IMR-90 (cell line): ENCODE data around the gene FBXL7. TPM values are rescaled to one million over a fixed set of nuclear protein-coding genes. Genes with fewer than 3 reads are reported as not detected.

ENCODE experiments used
- ATAC-seq: fragments of 200-7000 bp; cut with Tn5 transposase; 2 replicates; pipeline ENCODE4 v1.9.1; 2020; ENCODE audit warnings: low read depth, mild to moderate bottlenecking, moderate library complexity
- BruUV-seq: library from RNA; stranded (reverse); fragments of 400-500 nt; replicated peaks from 2 replicates; lab custom pipeline; 2021; lab: Mats Ljungman, UMichigan
- CTCF ChIA-PET: fragments of 300-600 bp; formaldehyde crosslinking; extraction: SDS; loops from one replicate; lab custom pipeline; 2021; ENCODE audit warnings: antibody characterized with exemption; lab: Yijun Ruan, JAX
- POLR2A ChIA-PET: fragments of 300-600 bp; sonication (Branson Sonifier 250); formaldehyde crosslinking; loops from one replicate; lab custom pipeline; 2022; ENCODE audit warnings: antibody characterized with exemption; ENCODE audit not compliant: unreplicated experiment; lab: Charles Lee
- DNase-seq: peaks from one replicate; pipeline ENCODE4 v3.0.0; 2013
- H2AFZ ChIP-seq: replicated peaks from 2 replicates; pipeline ENCODE3; 2013; ENCODE audit warnings: low read length, mild to moderate bottlenecking; ENCODE audit not compliant: poor library complexity
- H2AK5ac ChIP-seq: 2 replicates; pipeline ENCODE4 v1.6.1; 2013; ENCODE audit warnings: low read depth, low read length, inconsistent platforms
- H2AK9ac ChIP-seq: replicated peaks from 2 replicates; pipeline ENCODE3; 2013; ENCODE audit warnings: mild to moderate bottlenecking, low read depth, low read length, moderate library complexity; ENCODE audit not compliant: poor library complexity
- H2BK120ac ChIP-seq: 2 replicates; pipeline ENCODE4 v1.6.1; 2013; ENCODE audit warnings: low read depth, low read length, inconsistent platforms
- H2BK15ac ChIP-seq: 3 replicates; pipeline ENCODE4 v1.6.1; 2013; ENCODE audit warnings: low read depth, low read length, inconsistent platforms
- H2BK20ac ChIP-seq: 2 replicates; pipeline ENCODE4 v1.6.1; 2013; ENCODE audit warnings: low read depth, mild to moderate bottlenecking, inconsistent platforms, low read length, moderate library complexity
- H2BK5ac ChIP-seq: 2 replicates; pipeline ENCODE4 v1.6.1; 2013; ENCODE audit warnings: mild to moderate bottlenecking, low read depth, low read length, inconsistent platforms; ENCODE audit not compliant: poor library complexity, severe bottlenecking
- H3K14ac ChIP-seq: replicated peaks from 2 replicates; pipeline ENCODE4 v1.6.1; 2013; ENCODE audit warnings: low read depth, low read length, inconsistent platforms
- H3K18ac ChIP-seq: 2 replicates; pipeline ENCODE4 v1.6.1; 2013; ENCODE audit warnings: low read depth, low read length, control low read depth
- H3K23ac ChIP-seq: 2 replicates; pipeline ENCODE4 v1.6.1; 2013; ENCODE audit warnings: low read depth, low read length, inconsistent platforms
- H3K27ac ChIP-seq: 2 replicates; pipeline ENCODE4 v1.5.1; 2013; ENCODE audit warnings: mild to moderate bottlenecking, control low read depth, low read length; ENCODE audit not compliant: insufficient read depth
- H3K27me3 ChIP-seq: 2 replicates; pipeline ENCODE4 v1.6.1; 2013; ENCODE audit warnings: low read length; ENCODE audit not compliant: control insufficient read depth, insufficient read depth
- H3K36me3 ChIP-seq: 2 replicates; pipeline ENCODE4 v1.6.1; 2013; ENCODE audit warnings: low read length, mixed read lengths; ENCODE audit not compliant: control insufficient read depth, insufficient read depth
- H3K4ac ChIP-seq: 2 replicates; pipeline ENCODE4 v1.6.1; 2013; ENCODE audit warnings: low read depth, low read length, inconsistent platforms
- H3K4me1 ChIP-seq: 2 replicates; pipeline ENCODE4 v1.6.1; 2013; ENCODE audit warnings: low read length, mixed read lengths; ENCODE audit not compliant: control insufficient read depth, insufficient read depth
- H3K4me2 ChIP-seq: 2 replicates; pipeline ENCODE4 v1.6.1; 2013; ENCODE audit warnings: low read depth, mild to moderate bottlenecking, control low read depth, low read length, moderate library complexity
- H3K4me3 ChIP-seq: 2 replicates; pipeline ENCODE4 v1.5.1; 2013; ENCODE audit warnings: low read depth, mild to moderate bottlenecking, control low read depth, low read length, moderate library complexity; ENCODE audit not compliant: insufficient read depth
- H3K56ac ChIP-seq: 2 replicates; pipeline ENCODE4 v1.6.1; 2013; ENCODE audit warnings: low read length, inconsistent platforms; ENCODE audit not compliant: insufficient read depth; ENCODE audit errors: extremely low read depth
- H3K79me1 ChIP-seq, 2 experiments: 2 replicates each; pipeline ENCODE4 v1.6.1; 2013; ENCODE audit warnings: low read length in 2 of 2, inconsistent platforms in 1 of 2, low read depth in 1 of 2
- H3K9ac ChIP-seq: 2 replicates; pipeline ENCODE4 v1.6.1; 2013; ENCODE audit warnings: low read depth, low read length, control low read depth
- H3K9me1 ChIP-seq: 2 replicates; pipeline ENCODE4 v1.6.1; 2013; ENCODE audit warnings: low read length, inconsistent platforms; ENCODE audit not compliant: insufficient read depth
- H3K9me3 ChIP-seq: 2 replicates; pipeline ENCODE4 v1.6.1; 2013; ENCODE audit warnings: low read length; ENCODE audit not compliant: control insufficient read depth, insufficient read depth
- H4K20me1 ChIP-seq: 2 replicates; pipeline ENCODE4 v1.6.1; 2013; ENCODE audit warnings: low read length, inconsistent platforms; ENCODE audit not compliant: insufficient read depth
- H4K5ac ChIP-seq: 2 replicates; pipeline ENCODE4 v1.6.1; 2013; ENCODE audit warnings: mild to moderate bottlenecking, low read depth, low read length, control low read depth
- H4K8ac ChIP-seq, 2 experiments: 2 replicates each; pipeline ENCODE4 v1.6.1; 2013; ENCODE audit warnings: low read depth in 2 of 2, low read length in 2 of 2, control low read depth in 1 of 2, inconsistent platforms in 1 of 2
- H4K91ac ChIP-seq: 2 replicates; pipeline ENCODE4 v1.6.1; 2013; ENCODE audit warnings: low read depth, low read length, inconsistent platforms; ENCODE audit not compliant: insufficient read depth
- CTCF ChIP-seq: conservative IDR thresholded peaks from 2 replicates; pipeline ENCODE4 v1.5.1; 2012; ENCODE audit warnings: mild to moderate bottlenecking, low read depth, low read length, improper control_type of control experiment
- ELK1 ChIP-seq: fragments of 150-350 bp; IDR thresholded peaks from 2 replicates; pipeline ENCODE4 v1.6.1; 2016; ENCODE audit warnings: low read depth, mild to moderate bottlenecking, low read length, moderate library complexity, borderline replicate concordance
- FOS ChIP-seq: fragments of 150-350 bp; IDR thresholded peaks from 2 replicates; pipeline ENCODE4 v1.6.1; 2016; ENCODE audit warnings: low read depth, low read length
- RAD21 ChIP-seq: IDR thresholded peaks from 2 replicates; pipeline ENCODE4 v1.6.1; 2012; ENCODE audit warnings: low read length, improper control_type of control experiment
- RCOR1 ChIP-seq: IDR thresholded peaks from 2 replicates; pipeline ENCODE4 v1.6.1; 2012; ENCODE audit warnings: mild to moderate bottlenecking, low read length, improper control_type of control experiment; ENCODE audit not compliant: insufficient replicate concordance
- RFX5 ChIP-seq: IDR thresholded peaks from 2 replicates; pipeline ENCODE4 v1.8.0; 2012; ENCODE audit warnings: low read depth, mild to moderate bottlenecking, low read length, moderate library complexity
- SMC3 ChIP-seq: fragments of 150-350 bp; IDR thresholded peaks from 2 replicates; pipeline ENCODE4 v1.6.1; 2016; ENCODE audit warnings: low read depth, mild to moderate bottlenecking, antibody characterized with exemption, low read length, moderate library complexity
- WGBS, 2 experiments: methylation state at CpG; one replicate each; pipeline versions ENCODE4 v1.1.5 to v1.1.7; 2013; ENCODE audit warnings: missing lambda C conversion rate in 2 of 2; ENCODE audit not compliant: insufficient read length in 1 of 2; ENCODE audit errors: extremely low coverage in 2 of 2; 5-methylcytosine and 5-hydroxymethylcytosine counted together
- dilution Hi-C: fragments of 300-500 bp; cut with HindIII; formaldehyde crosslinking; loops from one replicate; pipeline ENCODE4 v1.14.3; 2018; ENCODE audit warnings: low sequenced_read_pairs; ENCODE audit not compliant: unreplicated experiment
- in situ Hi-C: fragments of 300-500 bp; cut with MboI; formaldehyde crosslinking; loops from 3 replicates; pipeline ENCODE4 v1.14.3; 2019; ENCODE audit warnings: low sequenced_read_pairs, inconsistent platforms, mixed read lengths
- intact Hi-C: fragments of 100-400 bp; cut with micrococcal nuclease; formaldehyde crosslinking; loops from 2 replicates; pipeline ENCODE4 v1.10.0; 2022
- polyA plus RNA-seq, 3 experiments: library from polyadenylated mRNA; depleted of rRNA; stranded (reverse); fragments of >200 nt; gene quantifications; 2 replicates each; pipeline ENCODE4 v1.2.3, GENCODE V29; 2012; ENCODE audit warnings: low replicate concordance in 1 of 3
- total RNA-seq: library from RNA; depleted of rRNA; stranded (reverse); fragments of >200 nt; gene quantifications from 2 replicates; pipeline ENCODE4 v1.2.3, GENCODE V29; 2012

FBXL7 gene
- total and polyA plus RNA-seq, 2 of the 4 experiments (the other 2 are of a cell fraction), result 4.1 to 10.2 TPM

GRCh38 chr5:15528476-15528875, 28.5 kb downstream of the FBXL7 start:
- no peak overlapping the region for H2AK5ac ChIP-seq
- TF ChIP-seq CTCF (no peak), RAD21 (no peak), RCOR1 (no peak), FOS (no peak), ELK1 (no peak), SMC3 (no peak), RFX5 (no peak)
- no peak overlapping the region for H3K27ac ChIP-seq
- H3K4me2 ChIP-seq, result no peak overlapping the region
- no peak overlapping the region for H2BK120ac ChIP-seq
- in situ Hi-C loops, result no loop called here
- no peak overlapping the region for H2AFZ ChIP-seq
- H4K5ac ChIP-seq, result no peak overlapping the region
- H4K20me1 ChIP-seq, result peaks cover 11% of the 10 kb centered on the region; the same call in 1 of the 2 replicates
- H4K91ac ChIP-seq, result no peak overlapping the region
- DNase-seq, result no peak
- H3K4me3 ChIP-seq, result no peak overlapping the region
- no peak overlapping the region for H2BK15ac ChIP-seq
- H3K27me3 ChIP-seq, result no peaks in the 10 kb centered on the region
- peaks cover 3% of the 10 kb centered on the region; the same call in 1 of the 2 replicates for H3K36me3 ChIP-seq
- H3K14ac ChIP-seq, result no peak overlapping the region
- H3K79me1 ChIP-seq, result peaks cover 19 to 43% of the 10 kb centered on the region in 2 experiments
- H2BK5ac ChIP-seq, result no peak overlapping the region
- dilution Hi-C loops, result no loop called here
- no peaks in the 10 kb centered on the region for H3K9me3 ChIP-seq
- peaks cover 13% of the 10 kb centered on the region; the same call in 1 of the 2 replicates for H3K9me1 ChIP-seq
- no peak overlapping the region for H3K4ac ChIP-seq
- WGBS, 2 experiments, result no CpG with 5 or more reads among the region's 3 CpGs
- no peak overlapping the region for H3K9ac ChIP-seq
- BruUV-seq, result no TSS peak
- intact Hi-C loops, result no loop called here
- H3K4me1 ChIP-seq, result peaks cover 6% of the 10 kb centered on the region
- ChIA-PET POLR2A (no interaction called here), CTCF (interaction anchor here (1.2 kb wide), 1 partner anchor 29 kb away, joined by 3 read pairs; the partner anchor contains the start of gene FBXL7)
- H3K18ac ChIP-seq, result no peak overlapping the region
- H3K23ac ChIP-seq, result no peak overlapping the region
- H3K56ac ChIP-seq, result no peak overlapping the region
- no peak overlapping the region for H2BK20ac ChIP-seq
- no peak overlapping the region for H2AK9ac ChIP-seq
- H4K8ac ChIP-seq, result no peak overlapping the region
- ATAC-seq, result no peak
